SK-N-SH treated with all-trans-retinoic acid at 6 μM for 48 hours (cell line): Measurements from ENCODE around the gene VSIG10L.

Experiments
- ATAC-seq: fragments of 200-7000 bp; cut with Tn5 transposase; 3 replicates; pipeline ENCODE4 v1.9.1; 2020; ENCODE audit warnings: mild to moderate bottlenecking, moderate library complexity
- ARNTL ChIP-seq: fragments of 450-650 bp; formaldehyde crosslinking; IDR thresholded peaks from 2 replicates; pipeline ENCODE4 v1.5.0; 2020; ENCODE audit warnings: low read depth, mild to moderate bottlenecking, moderate library complexity, borderline replicate concordance
- BACH2 ChIP-seq: fragments of 250-450 bp; sonication (Bioruptor Pico); IDR thresholded peaks from 2 replicates; pipeline ENCODE4 v1.9.0; 2021; ENCODE audit warnings: mild to moderate bottlenecking, borderline replicate concordance
- GLIS3 ChIP-seq: fragments of 250-450 bp; sonication (Bioruptor Pico); IDR thresholded peaks from 2 replicates; pipeline ENCODE4 v1.5.0; 2020; ENCODE audit warnings: mild to moderate bottlenecking, moderate library complexity
- ISL1 ChIP-seq: fragments of 250-450 bp; sonication (Bioruptor Pico); IDR thresholded peaks from 2 replicates; pipeline ENCODE4 v2.1.2; 2022; ENCODE audit warnings: mild to moderate bottlenecking, moderate library complexity
- OSR1 ChIP-seq: fragments of 250-450 bp; sonication (Bioruptor Pico); IDR thresholded peaks from 2 replicates; pipeline ENCODE4 v1.8.0; 2022; ENCODE audit warnings: moderate library complexity, mild to moderate bottlenecking, inconsistent platforms
- PPARA ChIP-seq: fragments of 250-450 bp; sonication (Bioruptor Pico); IDR thresholded peaks from 2 replicates; pipeline ENCODE4 v1.5.0; 2020; ENCODE audit warnings: mild to moderate bottlenecking, borderline replicate concordance
- RARB ChIP-seq: fragments of 250-450 bp; sonication (Bioruptor Pico); IDR thresholded peaks from 2 replicates; pipeline ENCODE4 v1.8.0; 2021; ENCODE audit warnings: mild to moderate bottlenecking, moderate library complexity
- SNAI2 ChIP-seq: fragments of 250-450 bp; sonication (Bioruptor Pico); IDR thresholded peaks from 2 replicates; pipeline ENCODE4 v1.5.0; 2020; ENCODE audit warnings: mild to moderate bottlenecking, moderate library complexity
- TCF4 ChIP-seq: fragments of 250-450 bp; sonication (Bioruptor Pico); IDR thresholded peaks from 2 replicates; pipeline ENCODE4 v1.8.0; 2021; ENCODE audit warnings: mild to moderate bottlenecking, moderate library complexity, borderline replicate concordance
- TOX ChIP-seq: fragments of 250-450 bp; sonication (Bioruptor Pico); IDR thresholded peaks from 2 replicates; pipeline ENCODE4 v1.8.0; 2021; ENCODE audit warnings: mild to moderate bottlenecking, moderate library complexity, borderline replicate concordance
- ZFP3 ChIP-seq: fragments of 250-450 bp; sonication (Bioruptor Pico); IDR thresholded peaks from 2 replicates; pipeline ENCODE4 v1.5.0; 2020; ENCODE audit warnings: mild to moderate bottlenecking, moderate library complexity
- ZFP30 ChIP-seq: fragments of 450-650 bp; formaldehyde crosslinking; IDR thresholded peaks from 2 replicates; pipeline ENCODE4 v1.5.0; 2022; ENCODE audit warnings: mild to moderate bottlenecking, moderate library complexity
- ZNF565 ChIP-seq: fragments of 450-650 bp; formaldehyde crosslinking; conservative IDR thresholded peaks from 2 replicates; pipeline ENCODE4 v1.5.0; 2020; ENCODE audit warnings: low read depth, mild to moderate bottlenecking, moderate library complexity
- ZNF70 ChIP-seq: fragments of 450-650 bp; formaldehyde crosslinking; IDR thresholded peaks from 2 replicates; pipeline ENCODE4 v1.5.0; 2020; ENCODE audit warnings: mild to moderate bottlenecking, moderate library complexity
- ZNF8 ChIP-seq: fragments of 450-650 bp; formaldehyde crosslinking; IDR thresholded peaks from 2 replicates; pipeline ENCODE4 v1.5.0; 2020; ENCODE audit warnings: mild to moderate bottlenecking, moderate library complexity
- TF ChIP-seq, protein P1 (sequence below): fragments of 250-450 bp; sonication (Bioruptor Pico); IDR thresholded peaks from 2 replicates; pipeline ENCODE4 v1.8.0; 2021; ENCODE audit warnings: low read depth, mild to moderate bottlenecking, moderate library complexity, borderline replicate concordance
- TF ChIP-seq, protein P2 (sequence below): fragments of 250-450 bp; sonication (Bioruptor Pico); IDR thresholded peaks from 2 replicates; pipeline ENCODE4 v1.8.0; 2020; ENCODE audit warnings: mild to moderate bottlenecking, moderate library complexity, borderline replicate concordance
- TF ChIP-seq, protein P3 (sequence below): fragments of 250-450 bp; sonication (Bioruptor Pico); IDR thresholded peaks from 2 replicates; pipeline ENCODE4 v1.5.0; 2020; ENCODE audit warnings: mild to moderate bottlenecking, moderate library complexity
- TF ChIP-seq, protein P4 (sequence below): fragments of 250-450 bp; sonication (Bioruptor Pico); IDR thresholded peaks from 2 replicates; pipeline ENCODE4 v1.5.1; 2021; ENCODE audit warnings: mild to moderate bottlenecking, moderate library complexity

Gene VSIG10L

DNA sequence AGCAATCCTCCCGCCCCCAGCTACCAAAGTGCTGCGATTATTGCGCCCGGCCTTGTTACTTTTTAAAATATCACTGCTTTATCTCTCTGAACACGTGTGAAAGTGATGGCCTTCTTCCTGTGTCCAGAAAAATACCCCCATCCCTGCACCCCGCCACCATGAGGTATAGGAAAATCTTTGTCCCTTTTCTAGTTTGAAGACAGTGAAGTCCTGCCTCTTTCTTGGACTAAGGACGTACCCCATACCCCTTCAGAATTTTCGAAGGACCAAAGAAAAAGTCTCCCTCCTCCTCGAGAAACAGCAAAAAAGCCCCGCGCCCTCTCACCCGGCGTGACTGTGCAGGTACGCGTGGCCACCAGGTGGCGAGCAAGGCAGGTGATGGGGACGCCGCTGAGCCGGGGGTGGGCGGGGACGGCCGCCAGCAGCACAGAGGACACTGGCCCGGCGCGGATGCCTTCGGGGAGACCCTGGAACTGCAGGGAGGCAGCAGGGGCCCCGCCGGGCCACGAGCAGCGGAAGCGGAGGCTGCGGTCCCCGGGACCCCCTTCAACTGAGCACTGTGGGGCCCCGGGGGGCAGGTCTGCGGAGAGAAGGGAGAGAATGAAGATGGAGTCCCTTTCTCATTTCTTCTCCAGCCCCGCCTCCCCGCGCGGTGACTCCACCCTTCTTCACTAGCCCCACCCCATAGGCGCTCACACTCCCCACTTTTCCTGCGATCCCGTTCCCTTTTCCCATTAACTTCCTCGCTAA is 3.2 kb downstream of the VSIG10L start:
- TF ChIP-seq ZFP3 (CRISPR knock-in tag) (no peak), ZNF565 (CRISPR knock-in tag) (no peak), ARNTL (CRISPR knock-in tag) (no peak), BACH2 (CRISPR knock-in tag) (no peak), ISL1 (no peak), PPARA (no peak), SNAI2 (CRISPR knock-in tag) (no peak), ZNF70 (CRISPR knock-in tag) (no peak), RARB (CRISPR knock-in tag) (no peak), GLIS3 (no peak), ZNF8 (no peak)
- TF ChIP-seq, protein P1, sequence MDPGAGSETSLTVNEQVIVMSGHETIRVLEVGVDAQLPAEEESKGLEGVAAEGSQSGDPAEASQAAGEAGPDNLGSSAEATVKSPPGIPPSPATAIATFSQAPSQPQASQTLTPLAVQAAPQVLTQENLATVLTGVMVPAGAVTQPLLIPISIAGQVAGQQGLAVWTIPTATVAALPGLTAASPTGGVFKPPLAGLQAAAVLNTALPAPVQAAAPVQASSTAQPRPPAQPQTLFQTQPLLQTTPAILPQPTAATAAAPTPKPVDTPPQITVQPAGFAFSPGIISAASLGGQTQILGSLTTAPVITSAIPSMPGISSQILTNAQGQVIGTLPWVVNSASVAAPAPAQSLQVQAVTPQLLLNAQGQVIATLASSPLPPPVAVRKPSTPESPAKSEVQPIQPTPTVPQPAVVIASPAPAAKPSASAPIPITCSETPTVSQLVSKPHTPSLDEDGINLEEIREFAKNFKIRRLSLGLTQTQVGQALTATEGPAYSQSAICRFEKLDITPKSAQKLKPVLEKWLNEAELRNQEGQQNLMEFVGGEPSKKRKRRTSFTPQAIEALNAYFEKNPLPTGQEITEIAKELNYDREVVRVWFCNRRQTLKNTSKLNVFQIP (CRISPR knock-in tag) = no peak
- ATAC-seq = peak; percentile 89

DNA sequence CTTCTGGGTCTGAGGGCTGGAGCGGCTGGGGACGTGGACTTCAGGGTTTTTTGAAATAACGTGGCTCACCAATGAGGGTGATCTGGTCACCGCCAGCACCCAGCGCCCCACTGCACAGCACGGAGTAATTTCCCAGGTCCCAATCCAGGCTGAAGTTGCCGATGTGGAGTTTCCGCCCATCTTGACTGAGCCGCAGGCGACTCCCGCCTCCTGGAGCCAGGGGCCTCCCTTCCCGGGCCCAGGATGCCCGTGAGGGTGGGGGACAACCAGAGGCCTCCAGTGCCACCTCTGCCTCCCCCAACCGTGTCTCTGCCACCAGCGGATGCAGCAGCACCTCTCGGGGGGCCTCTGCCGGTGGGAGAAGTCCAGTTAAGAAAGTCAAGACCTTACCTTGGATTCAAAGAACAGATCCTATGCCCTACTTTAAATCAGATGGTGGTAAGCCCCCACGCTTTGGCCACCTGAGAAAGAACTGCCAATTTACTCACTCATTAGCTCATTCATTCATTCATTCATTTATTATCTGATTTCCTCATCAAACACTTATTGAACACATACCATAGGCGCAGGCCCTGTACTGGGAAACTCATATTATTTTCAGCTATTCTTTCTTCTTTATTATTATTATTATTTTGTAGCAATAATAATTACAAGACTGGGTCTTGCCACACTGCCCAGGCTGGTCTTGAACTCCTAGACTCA is 3.9 kb downstream of the VSIG10L start:
- ATAC-seq = no peak
- TF ChIP-seq BACH2 (CRISPR knock-in tag) (no peak), PPARA (no peak), ZFP30 (CRISPR knock-in tag) (no peak), OSR1 (CRISPR knock-in tag) (no peak), ZNF70 (CRISPR knock-in tag) (no peak), TCF4 (CRISPR knock-in tag) (no peak), RARB (CRISPR knock-in tag) (no peak), TOX (CRISPR knock-in tag) (no peak), ZNF565 (CRISPR knock-in tag) (no peak)
- TF ChIP-seq, protein P2, sequence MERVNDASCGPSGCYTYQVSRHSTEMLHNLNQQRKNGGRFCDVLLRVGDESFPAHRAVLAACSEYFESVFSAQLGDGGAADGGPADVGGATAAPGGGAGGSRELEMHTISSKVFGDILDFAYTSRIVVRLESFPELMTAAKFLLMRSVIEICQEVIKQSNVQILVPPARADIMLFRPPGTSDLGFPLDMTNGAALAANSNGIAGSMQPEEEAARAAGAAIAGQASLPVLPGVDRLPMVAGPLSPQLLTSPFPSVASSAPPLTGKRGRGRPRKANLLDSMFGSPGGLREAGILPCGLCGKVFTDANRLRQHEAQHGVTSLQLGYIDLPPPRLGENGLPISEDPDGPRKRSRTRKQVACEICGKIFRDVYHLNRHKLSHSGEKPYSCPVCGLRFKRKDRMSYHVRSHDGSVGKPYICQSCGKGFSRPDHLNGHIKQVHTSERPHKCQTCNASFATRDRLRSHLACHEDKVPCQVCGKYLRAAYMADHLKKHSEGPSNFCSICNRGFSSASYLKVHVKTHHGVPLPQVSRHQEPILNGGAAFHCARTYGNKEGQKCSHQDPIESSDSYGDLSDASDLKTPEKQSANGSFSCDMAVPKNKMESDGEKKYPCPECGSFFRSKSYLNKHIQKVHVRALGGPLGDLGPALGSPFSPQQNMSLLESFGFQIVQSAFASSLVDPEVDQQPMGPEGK (CRISPR knock-in tag) = no peak
- TF ChIP-seq, protein P1 (CRISPR knock-in tag) = no peak
- TF ChIP-seq, protein P3, sequence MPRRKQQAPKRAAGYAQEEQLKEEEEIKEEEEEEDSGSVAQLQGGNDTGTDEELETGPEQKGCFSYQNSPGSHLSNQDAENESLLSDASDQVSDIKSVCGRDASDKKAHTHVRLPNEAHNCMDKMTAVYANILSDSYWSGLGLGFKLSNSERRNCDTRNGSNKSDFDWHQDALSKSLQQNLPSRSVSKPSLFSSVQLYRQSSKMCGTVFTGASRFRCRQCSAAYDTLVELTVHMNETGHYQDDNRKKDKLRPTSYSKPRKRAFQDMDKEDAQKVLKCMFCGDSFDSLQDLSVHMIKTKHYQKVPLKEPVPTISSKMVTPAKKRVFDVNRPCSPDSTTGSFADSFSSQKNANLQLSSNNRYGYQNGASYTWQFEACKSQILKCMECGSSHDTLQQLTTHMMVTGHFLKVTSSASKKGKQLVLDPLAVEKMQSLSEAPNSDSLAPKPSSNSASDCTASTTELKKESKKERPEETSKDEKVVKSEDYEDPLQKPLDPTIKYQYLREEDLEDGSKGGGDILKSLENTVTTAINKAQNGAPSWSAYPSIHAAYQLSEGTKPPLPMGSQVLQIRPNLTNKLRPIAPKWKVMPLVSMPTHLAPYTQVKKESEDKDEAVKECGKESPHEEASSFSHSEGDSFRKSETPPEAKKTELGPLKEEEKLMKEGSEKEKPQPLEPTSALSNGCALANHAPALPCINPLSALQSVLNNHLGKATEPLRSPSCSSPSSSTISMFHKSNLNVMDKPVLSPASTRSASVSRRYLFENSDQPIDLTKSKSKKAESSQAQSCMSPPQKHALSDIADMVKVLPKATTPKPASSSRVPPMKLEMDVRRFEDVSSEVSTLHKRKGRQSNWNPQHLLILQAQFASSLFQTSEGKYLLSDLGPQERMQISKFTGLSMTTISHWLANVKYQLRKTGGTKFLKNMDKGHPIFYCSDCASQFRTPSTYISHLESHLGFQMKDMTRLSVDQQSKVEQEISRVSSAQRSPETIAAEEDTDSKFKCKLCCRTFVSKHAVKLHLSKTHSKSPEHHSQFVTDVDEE = no peak
- TF ChIP-seq, protein P4, sequence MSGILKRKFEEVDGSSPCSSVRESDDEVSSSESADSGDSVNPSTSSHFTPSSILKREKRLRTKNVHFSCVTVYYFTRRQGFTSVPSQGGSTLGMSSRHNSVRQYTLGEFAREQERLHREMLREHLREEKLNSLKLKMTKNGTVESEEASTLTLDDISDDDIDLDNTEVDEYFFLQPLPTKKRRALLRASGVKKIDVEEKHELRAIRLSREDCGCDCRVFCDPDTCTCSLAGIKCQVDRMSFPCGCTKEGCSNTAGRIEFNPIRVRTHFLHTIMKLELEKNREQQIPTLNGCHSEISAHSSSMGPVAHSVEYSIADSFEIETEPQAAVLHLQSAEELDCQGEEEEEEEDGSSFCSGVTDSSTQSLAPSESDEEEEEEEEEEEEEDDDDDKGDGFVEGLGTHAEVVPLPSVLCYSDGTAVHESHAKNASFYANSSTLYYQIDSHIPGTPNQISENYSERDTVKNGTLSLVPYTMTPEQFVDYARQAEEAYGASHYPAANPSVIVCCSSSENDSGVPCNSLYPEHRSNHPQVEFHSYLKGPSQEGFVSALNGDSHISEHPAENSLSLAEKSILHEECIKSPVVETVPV (CRISPR knock-in tag) = no peak
